Pons (tissue), 1 donor: ENCODE data around the gene RHOV.

ENCODE experiments used
- DNase-seq: peaks from one replicate; pipeline ENCODE4 v3.0.0-alpha.2; 2016; ENCODE audit warnings: low spot score

Gene RHOV

GRCh38 chr15:40873694-40874561 lies at the start of gene RHOV:
Gene RHOV, minus strand, starts transcription at chr15:40874234. Its CDS starts 95 bp downstream, at chr15:40874139.
- DNase-seq, result no peak

- no peak for DNase-seq
Measured at GRCh38 chr15:40923551-40923950, 49.5 kb upstream of the RHOV start.

- DNase-seq, result no peak
Measured at GRCh38 chr15:40922608-40923005, 48.6 kb upstream of the RHOV start.

- no peak for DNase-seq
Measured at GRCh38 chr15:40921949-40922607, 48.0 kb upstream of the RHOV start.

GRCh38 chr15:40918799-40919392 lies 44.9 kb upstream of the RHOV start:
- DNase-seq, result no peak

- DNase-seq, result no peak
Measured at GRCh38 chr15:40918146-40918798, 44.2 kb upstream of the RHOV start.

GRCh38 chr15:40917585-40917984 lies 43.6 kb upstream of the RHOV start:
- no peak for DNase-seq

GRCh38 chr15:40915679-40916078 lies 41.6 kb upstream of the RHOV start:
- DNase-seq, result no peak

- no peak for DNase-seq
Measured at GRCh38 chr15:40915116-40915661, 41.2 kb upstream of the RHOV start.

GRCh38 chr15:40914486-40914885 lies 40.5 kb upstream of the RHOV start:
- no peak for DNase-seq

GRCh38 chr15:40914013-40914412 lies 40.0 kb upstream of the RHOV start:
- DNase-seq, result no peak

GRCh38 chr15:40912478-40912877 lies 38.4 kb upstream of the RHOV start:
- no peak for DNase-seq

GRCh38 chr15:40911693-40912092 lies 37.7 kb upstream of the RHOV start:
- no peak for DNase-seq

GRCh38 chr15:40911141-40911540 lies 37.1 kb upstream of the RHOV start:
- DNase-seq, result no peak

GRCh38 chr15:40909662-40910630 lies 35.9 kb upstream of the RHOV start:
- no peak for DNase-seq

- no peak for DNase-seq
Measured at GRCh38 chr15:40908095-40908494, 34.1 kb upstream of the RHOV start.

GRCh38 chr15:40906991-40907802 lies 33.2 kb upstream of the RHOV start:
- no peak for DNase-seq

GRCh38 chr15:40906091-40906990 lies 32.3 kb upstream of the RHOV start:
- DNase-seq, result peak; percentile 70
